Keratinocyte (primary cell): Measurements from ENCODE around the gene NHLRC1. TPM values are rescaled to one million over a fixed set of nuclear protein-coding genes. Genes with fewer than 3 reads are reported as not detected.

Experiments used
- DNase-seq: peaks from one replicate; pipeline ENCODE4 v3.0.0-alpha.2; 2011; ENCODE audit warnings: low read depth, missing footprints, low spot score
- FAIRE-seq: peaks from 2 replicates; lab custom pipeline; 2011; peaks lifted over from hg19 to GRCh38; lab: Jason Lieb, UNC
- H2AFZ ChIP-seq: 2 replicates; pipeline ENCODE4 v1.6.0; 2012; ENCODE audit warnings: low read length, control low read depth, inconsistent platforms; ENCODE audit not compliant: control insufficient read depth
- H3K27ac ChIP-seq: 2 replicates; pipeline ENCODE4 v1.5.1; 2011; ENCODE audit warnings: low read length; ENCODE audit not compliant: control insufficient read depth, insufficient read depth
- H3K27me3 ChIP-seq: 3 replicates; pipeline ENCODE4 v1.6.0; 2011; ENCODE audit warnings: low read length; ENCODE audit not compliant: control insufficient read depth, insufficient read depth; ENCODE audit errors: extremely low read depth
- H3K36me3 ChIP-seq, 2 experiments: 2 replicates in 1 of 2; 3 replicates in 1 of 2; pipeline ENCODE4 v1.5.1; 2011; ENCODE audit warnings: low read length in 2 of 2, mild to moderate bottlenecking in 1 of 2; ENCODE audit not compliant: control insufficient read depth in 2 of 2, insufficient read depth in 2 of 2; ENCODE audit errors: extremely low read depth in 1 of 2
- H3K4me1 ChIP-seq: 3 replicates; pipeline ENCODE4 v1.5.1; 2011; ENCODE audit warnings: low read length; ENCODE audit not compliant: control insufficient read depth, insufficient read depth; ENCODE audit errors: extremely low read depth
- H3K4me2 ChIP-seq: 3 replicates; pipeline ENCODE4 v1.6.0; 2011; ENCODE audit warnings: low read depth, low read length; ENCODE audit not compliant: control insufficient read depth, insufficient read depth; ENCODE audit errors: extremely low read depth
- H3K4me3 ChIP-seq, 3 experiments: fragments of 200-600 bp in 1 of 3; sonication (generic) in 1 of 3; 2 replicates in 2 of 3; 3 replicates in 1 of 3; pipeline ENCODE4 v1.5.1; 2011 to 2016; ENCODE audit warnings: low read length in 3 of 3, mild to moderate bottlenecking in 3 of 3, control low read depth in 2 of 3, inconsistent platforms in 1 of 3, low read depth in 1 of 3, mixed read lengths in 1 of 3, mixed run types in 1 of 3, moderate library complexity in 1 of 3; ENCODE audit not compliant: control insufficient read depth in 2 of 3, insufficient read depth in 2 of 3; ENCODE audit errors: extremely low read depth in 1 of 3
- H3K79me2 ChIP-seq: 2 replicates; pipeline ENCODE4 v1.6.0; 2012; ENCODE audit warnings: low read length; ENCODE audit not compliant: control insufficient read depth, insufficient read depth
- H3K9ac ChIP-seq: 3 replicates; pipeline ENCODE4 v1.6.0; 2011; ENCODE audit warnings: low read length; ENCODE audit not compliant: control insufficient read depth, insufficient read depth; ENCODE audit errors: extremely low read depth
- H3K9me1 ChIP-seq: 3 replicates; pipeline ENCODE4 v1.6.0; 2011; ENCODE audit warnings: low read length; ENCODE audit not compliant: control insufficient read depth, insufficient read depth; ENCODE audit errors: extremely low read depth
- H3K9me3 ChIP-seq: 2 replicates; pipeline ENCODE4 v1.5.1; 2012; ENCODE audit warnings: low read depth, low read length; ENCODE audit not compliant: control insufficient read depth
- H4K20me1 ChIP-seq: 3 replicates; pipeline ENCODE4 v1.6.0; 2011; ENCODE audit warnings: low read length; ENCODE audit not compliant: control insufficient read depth, insufficient read depth; ENCODE audit errors: extremely low read depth
- CTCF ChIP-seq, 3 experiments: IDR thresholded peaks in 1 of 3; conservative IDR thresholded peaks in 1 of 3; optimal IDR thresholded peaks in 1 of 3; 2 replicates in 2 of 3; 3 replicates in 1 of 3; pipeline versions ENCODE3 to v1.5.1; 2011; ENCODE audit warnings: low read length in 3 of 3, mild to moderate bottlenecking in 3 of 3, moderate library complexity in 2 of 3, control low read depth in 1 of 3, inconsistent platforms in 1 of 3; ENCODE audit not compliant: insufficient read depth in 2 of 3; ENCODE audit errors: extremely low read depth in 1 of 3
- EZH2 ChIP-seq: IDR thresholded peaks from one replicate; pipeline ENCODE4 v1.6.1; 2012; ENCODE audit warnings: inconsistent platforms, mild to moderate bottlenecking, low read length, moderate library complexity
- dilution Hi-C: fragments of 300-500 bp; cut with MboI; formaldehyde crosslinking; loops from one replicate; pipeline ENCODE4 v1.7.0; 2020; ENCODE audit warnings: low sequenced_read_pairs; ENCODE audit not compliant: extremely low pct_ligation_motif_present
- polyA plus RNA-seq, 5 experiments: library from polyadenylated mRNA; depleted of rRNA in 3 of 5; stranded (reverse) in 3 of 5; stranded (forward) in 1 of 5; unstranded in 1 of 5; fragments of >200 nt; gene quantifications; 1 replicate in 1 of 5; 2 replicates in 3 of 5; 3 replicates in 1 of 5; pipeline versions ENCODE4 v1.2.1 to v1.2.3, GENCODE V29; 2011 to 2012; ENCODE audit warnings: missing spikeins in 2 of 5, low read depth in 1 of 5, low replicate concordance in 1 of 5

Gene NHLRC1
- polyA plus RNA-seq, 1 donor (not counting 4 experiments of a cell fraction or from before 2014, with no cell fraction given) = 1.2 TPM

GRCh38 chr6:18107061-18107460, 15.4 kb downstream of the NHLRC1 start:
- H3K79me2 ChIP-seq = no peaks in the 10 kb centered on the region
- no peak overlapping the region for H3K9ac ChIP-seq
- no peaks in the 10 kb centered on the region for H3K27me3 ChIP-seq
- no peaks in the 10 kb centered on the region for H4K20me1 ChIP-seq
- no peaks in the 10 kb centered on the region for H3K9me3 ChIP-seq
- H3K4me2 ChIP-seq = no peak overlapping the region
- no peak overlapping the region for H3K27ac ChIP-seq
- dilution Hi-C loops = no loop called here
- H3K4me1 ChIP-seq = no peaks in the 10 kb centered on the region
- H3K9me1 ChIP-seq = no peaks in the 10 kb centered on the region
- H3K36me3 ChIP-seq = no peaks in the 10 kb centered on the region
- no peak overlapping the region for H2AFZ ChIP-seq
- no peak for TF ChIP-seq EZH2
- no peak for TF ChIP-seq CTCF (optimal IDR thresholded peaks at IDR 0.05 in 1 of 3, IDR thresholded peaks at IDR 0.05 in 1 of 3, conservative IDR thresholded peaks at IDR 0.05 in 1 of 3; ENCODE audit: extremely low read depth in 1 of 3, insufficient read depth in 2 of 3, low read length in 3 of 3)
- no peak overlapping the region for H3K4me3 ChIP-seq
- FAIRE-seq (no peak), DNase-seq (no peak)

GRCh38 chr6:18102783-18103509, 19.5 kb downstream of the NHLRC1 start:
- no peaks in the 10 kb centered on the region for H3K9me1 ChIP-seq
- peak overlapping the region; percentile 16 for H2AFZ ChIP-seq
- FAIRE-seq = no peak
- H3K4me1 ChIP-seq = no peaks in the 10 kb centered on the region
- H3K79me2 ChIP-seq = no peaks in the 10 kb centered on the region
- dilution Hi-C loops = no loop called here
- no peaks in the 10 kb centered on the region for H3K36me3 ChIP-seq
- H4K20me1 ChIP-seq = no peaks in the 10 kb centered on the region
- H3K4me3 ChIP-seq = no peak overlapping the region
- TF ChIP-seq EZH2 (no peak), CTCF (optimal IDR thresholded peaks at IDR 0.05 in 1 of 3, IDR thresholded peaks at IDR 0.05 in 1 of 3, conservative IDR thresholded peaks at IDR 0.05 in 1 of 3; ENCODE audit: extremely low read depth in 1 of 3, insufficient read depth in 2 of 3, low read length in 3 of 3) (no peak)
- H3K27ac ChIP-seq = no peak overlapping the region
- H3K27me3 ChIP-seq = no peaks in the 10 kb centered on the region
- H3K4me2 ChIP-seq = no peak overlapping the region
- H3K9me3 ChIP-seq = no peaks in the 10 kb centered on the region
- no peak overlapping the region for H3K9ac ChIP-seq
- no peak for DNase-seq
